NB4 (cell line): Measurements from ENCODE around the gene EML4.

Experiments
- DNase-seq: peaks from one replicate; pipeline ENCODE4 v3.0.0; 2010; ENCODE audit warnings: low read depth
- H3K4me3 ChIP-seq: one replicate; pipeline ENCODE4 v1.5.1; 2011; ENCODE audit warnings: mild to moderate bottlenecking, low read depth, low read length, moderate library complexity
- CTCF ChIP-seq: IDR thresholded peaks from one replicate; pipeline ENCODE4 v1.5.1; 2012; ENCODE audit warnings: low read depth, low read length
- MAX ChIP-seq: IDR thresholded peaks from 2 replicates; pipeline ENCODE4 v1.6.1; 2011; ENCODE audit warnings: low read depth, low read length
- MYC ChIP-seq: IDR thresholded peaks from 2 replicates; pipeline ENCODE4 v1.6.1; 2011; ENCODE audit warnings: low read depth, low read length
- POLR2A ChIP-seq: IDR thresholded peaks from 2 replicates; pipeline ENCODE4 v1.6.1; 2011; ENCODE audit warnings: mild to moderate bottlenecking; ENCODE audit not compliant: insufficient read length; ENCODE audit errors: extremely low read depth

Gene EML4

GRCh38 chr2:42164046-42164445 is 5.1 kb upstream of the EML4 start:
- TF ChIP-seq MAX: no peak
- TF ChIP-seq CTCF: no peak
- DNase-seq: no peak
- no peak overlapping the region for H3K4me3 ChIP-seq

GRCh38 chr2:42164971-42165370 is 4.2 kb upstream of the EML4 start:
- no peak for TF ChIP-seq POLR2A
- TF ChIP-seq CTCF: no peak
- H3K4me3 ChIP-seq: no peak overlapping the region
- DNase-seq: no peak

GRCh38 chr2:42167458-42167857 is 1.7 kb upstream of the EML4 start:
- H3K4me3 ChIP-seq: no peak overlapping the region
- TF ChIP-seq MYC (no peak), CTCF (no peak), MAX (no peak), POLR2A (no peak)
- DNase-seq: no peak

DNA sequence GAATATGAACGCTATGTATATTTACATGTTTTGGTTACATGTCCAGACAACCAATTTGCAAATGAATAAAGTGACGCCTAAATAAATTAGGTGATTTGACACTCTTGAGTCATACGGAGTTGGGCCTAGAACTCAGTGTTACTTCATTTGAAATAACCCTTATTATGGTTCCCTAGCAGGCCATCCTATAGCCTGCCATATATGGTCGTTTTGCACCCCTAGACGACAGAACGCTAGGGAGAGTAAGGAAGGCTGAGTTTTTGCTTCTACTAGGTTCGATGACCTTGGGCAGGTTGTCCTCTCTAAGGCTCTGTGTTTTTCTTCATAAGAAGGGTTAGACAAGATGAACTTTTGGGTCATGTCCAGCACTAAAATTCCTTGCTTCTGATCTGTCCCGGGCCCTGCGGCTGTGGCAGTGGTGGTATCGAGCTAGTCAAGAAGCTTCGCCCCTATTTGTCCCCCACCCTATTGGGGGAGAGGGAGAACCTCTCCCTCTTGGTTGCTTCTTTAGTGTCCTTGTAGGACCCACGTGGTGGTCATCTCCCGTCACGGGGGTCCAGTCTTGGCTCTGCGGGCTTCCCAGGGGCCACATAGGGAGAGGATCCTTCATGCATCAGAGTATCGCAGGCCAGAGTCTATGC is 574 bp upstream of the EML4 start:
- no peak for DNase-seq
- peak overlapping the region; percentile 19 for H3K4me3 ChIP-seq
- TF ChIP-seq POLR2A (no peak), MYC (no peak), MAX (no peak), CTCF (no peak)

DNA sequence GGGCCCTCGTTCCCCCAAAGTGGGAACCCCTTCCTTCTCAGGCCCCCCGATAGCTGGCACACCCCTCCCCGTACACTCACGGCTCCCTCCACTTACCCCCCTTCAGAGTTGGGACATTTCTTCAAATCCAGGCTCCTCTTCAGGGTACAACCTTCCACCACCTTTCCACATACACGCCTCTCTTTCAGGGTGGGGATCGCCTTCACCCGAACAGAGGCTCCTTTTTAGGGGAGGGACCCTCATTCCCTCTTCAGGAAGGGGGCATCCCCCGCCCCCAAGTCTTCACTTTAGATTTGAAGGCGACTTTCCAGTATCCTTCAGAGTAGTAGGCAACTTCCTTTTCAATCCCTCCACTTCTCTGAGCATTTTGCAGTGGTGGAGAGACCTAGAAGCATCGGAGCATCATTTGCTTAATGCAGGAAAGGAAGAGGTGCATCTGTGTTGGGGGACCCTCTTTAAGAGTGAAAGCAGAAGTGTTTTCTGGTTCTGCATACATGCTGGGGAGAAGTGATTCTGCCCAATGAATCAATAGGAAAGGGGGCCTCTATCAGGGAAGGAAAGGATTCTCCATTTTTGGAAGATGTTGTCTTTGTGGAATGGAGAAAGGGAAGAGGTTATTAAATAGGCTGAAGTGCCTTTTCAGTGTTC is 845 bp downstream of the EML4 start:
- no peak for TF ChIP-seq MAX
- no peak for TF ChIP-seq CTCF
- no peak for TF ChIP-seq POLR2A
- TF ChIP-seq MYC: no peak
- DNase-seq: peak; percentile 58

More for the DNA sequence above, 845 bp downstream of the EML4 start:
- peak overlapping the region; percentile 78 for H3K4me3 ChIP-seq
